DOHH2 (cell line): ENCODE data around the gene TMEM191C.

ENCODE experiments used
- H3F3A ChIP-seq: fragments of 200-600 bp; sonication (generic), shearing (Covaris generic); 2 replicates; pipeline ENCODE4 v1.6.0; 2016; ENCODE audit warnings: antibody characterized with exemption, mild to moderate bottlenecking; ENCODE audit not compliant: control insufficient read depth, insufficient read depth
- H3K27ac ChIP-seq: fragments of 200-600 bp; sonication (generic); 2 replicates; pipeline ENCODE4 v1.5.1; 2014; ENCODE audit warnings: low read depth, mild to moderate bottlenecking, low read length, moderate library complexity
- H3K27me3 ChIP-seq: fragments of 200-600 bp; sonication (generic); 2 replicates; pipeline ENCODE4 v1.6.1; 2014; ENCODE audit warnings: mild to moderate bottlenecking, low read length, mixed read lengths; ENCODE audit not compliant: control insufficient read depth
- H3K36me3 ChIP-seq: fragments of 200-600 bp; sonication (generic); 2 replicates; pipeline ENCODE4 v1.6.1; 2014; ENCODE audit warnings: mild to moderate bottlenecking, low read length, moderate library complexity, mixed read lengths; ENCODE audit not compliant: control insufficient read depth
- H3K4me1 ChIP-seq: fragments of 200-600 bp; sonication (generic); 2 replicates; pipeline ENCODE4 v1.6.1; 2014; ENCODE audit warnings: mild to moderate bottlenecking, low read length, mixed read lengths; ENCODE audit not compliant: control insufficient read depth
- H3K4me2 ChIP-seq: fragments of 200-600 bp; sonication (generic); 2 replicates; pipeline ENCODE4 v1.6.0; 2014; ENCODE audit warnings: mild to moderate bottlenecking, low read length, moderate library complexity
- H3K4me3 ChIP-seq: fragments of 200-600 bp; sonication (generic); 2 replicates; pipeline ENCODE4 v1.5.1; 2014; ENCODE audit warnings: mild to moderate bottlenecking, low read length, mixed read lengths
- H3K79me2 ChIP-seq: fragments of 200-600 bp; sonication (generic); 2 replicates; pipeline ENCODE4 v1.6.1; 2014; ENCODE audit warnings: mild to moderate bottlenecking, low read length, mixed read lengths; ENCODE audit not compliant: control insufficient read depth
- H3K9me2 ChIP-seq: fragments of 200-600 bp; sonication (generic); replicated peaks from 2 replicates; pipeline ENCODE4 v1.6.1; 2014; ENCODE audit warnings: mild to moderate bottlenecking, low read length, mixed read lengths; ENCODE audit not compliant: control insufficient read depth
- H3K9me3 ChIP-seq: fragments of 200-600 bp; sonication (generic); 2 replicates; pipeline ENCODE4 v1.6.1; 2014; ENCODE audit warnings: antibody characterized with exemption, low read length, mixed read lengths; ENCODE audit not compliant: control insufficient read depth, insufficient read depth
- H4K20me1 ChIP-seq: fragments of 200-600 bp; sonication (generic); 2 replicates; pipeline ENCODE4 v1.6.0; 2014; ENCODE audit warnings: low read depth, mild to moderate bottlenecking, antibody characterized with exemption, low read length, moderate library complexity; ENCODE audit not compliant: control insufficient read depth, insufficient read depth
- EZH2phosphoT487 ChIP-seq: fragments of 200-600 bp; sonication (generic); IDR thresholded peaks from 2 replicates; pipeline ENCODE4 v1.6.1; 2017; ENCODE audit warnings: borderline replicate concordance, mild to moderate bottlenecking, antibody characterized with exemption, low read length, moderate library complexity, mixed read lengths
- TF ChIP-seq, protein P1 (sequence below): fragments of 200-600 bp; sonication (generic); IDR thresholded peaks from one replicate; pipeline ENCODE4 v1.5.1; 2014; ENCODE audit warnings: antibody characterized with exemption, mild to moderate bottlenecking, low read depth, low read length; ENCODE audit not compliant: poor library complexity, severe bottlenecking

TMEM191C gene

DNA sequence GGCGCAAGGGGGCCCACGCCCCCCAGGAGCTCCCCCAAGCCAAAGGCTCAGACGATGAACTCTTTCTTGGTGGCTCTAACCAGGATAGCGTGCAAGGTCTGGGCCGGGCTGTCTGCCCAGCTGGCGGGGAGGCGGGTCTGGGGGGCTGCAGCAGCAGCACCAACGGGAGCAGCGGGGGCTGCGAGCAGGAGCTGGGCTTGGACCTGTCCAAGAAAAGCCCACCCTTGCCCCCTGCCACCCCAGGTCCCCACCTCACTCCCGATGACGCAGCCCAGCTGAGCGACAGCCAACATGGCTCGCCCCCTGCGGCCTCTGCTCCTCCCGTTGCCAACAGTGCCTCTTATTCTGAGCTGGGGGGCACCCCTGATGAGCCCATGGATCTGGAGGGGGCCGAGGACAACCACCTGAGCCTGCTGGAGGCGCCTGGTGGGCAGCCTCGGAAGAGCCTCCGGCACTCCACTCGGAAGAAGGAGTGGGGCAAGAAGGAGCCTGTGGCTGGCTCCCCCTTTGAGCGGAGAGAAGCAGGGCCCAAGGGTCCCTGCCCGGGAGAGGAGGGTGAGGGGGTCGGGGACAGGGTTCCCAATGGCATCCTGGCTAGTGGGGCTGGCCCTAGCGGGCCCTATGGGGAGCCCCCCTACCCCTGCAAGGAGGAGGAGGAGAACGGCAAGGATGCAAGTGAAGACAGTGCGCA, 21.6 kb upstream of the TMEM191C start:
- no peak for TF ChIP-seq EZH2phosphoT487
- TF ChIP-seq, protein P1, sequence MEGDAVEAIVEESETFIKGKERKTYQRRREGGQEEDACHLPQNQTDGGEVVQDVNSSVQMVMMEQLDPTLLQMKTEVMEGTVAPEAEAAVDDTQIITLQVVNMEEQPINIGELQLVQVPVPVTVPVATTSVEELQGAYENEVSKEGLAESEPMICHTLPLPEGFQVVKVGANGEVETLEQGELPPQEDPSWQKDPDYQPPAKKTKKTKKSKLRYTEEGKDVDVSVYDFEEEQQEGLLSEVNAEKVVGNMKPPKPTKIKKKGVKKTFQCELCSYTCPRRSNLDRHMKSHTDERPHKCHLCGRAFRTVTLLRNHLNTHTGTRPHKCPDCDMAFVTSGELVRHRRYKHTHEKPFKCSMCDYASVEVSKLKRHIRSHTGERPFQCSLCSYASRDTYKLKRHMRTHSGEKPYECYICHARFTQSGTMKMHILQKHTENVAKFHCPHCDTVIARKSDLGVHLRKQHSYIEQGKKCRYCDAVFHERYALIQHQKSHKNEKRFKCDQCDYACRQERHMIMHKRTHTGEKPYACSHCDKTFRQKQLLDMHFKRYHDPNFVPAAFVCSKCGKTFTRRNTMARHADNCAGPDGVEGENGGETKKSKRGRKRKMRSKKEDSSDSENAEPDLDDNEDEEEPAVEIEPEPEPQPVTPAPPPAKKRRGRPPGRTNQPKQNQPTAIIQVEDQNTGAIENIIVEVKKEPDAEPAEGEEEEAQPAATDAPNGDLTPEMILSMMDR, result no peak
- peaks cover 9% of the 10 kb centered on the region; the same call in 1 of the 2 replicates for H3K36me3 ChIP-seq

DNA sequence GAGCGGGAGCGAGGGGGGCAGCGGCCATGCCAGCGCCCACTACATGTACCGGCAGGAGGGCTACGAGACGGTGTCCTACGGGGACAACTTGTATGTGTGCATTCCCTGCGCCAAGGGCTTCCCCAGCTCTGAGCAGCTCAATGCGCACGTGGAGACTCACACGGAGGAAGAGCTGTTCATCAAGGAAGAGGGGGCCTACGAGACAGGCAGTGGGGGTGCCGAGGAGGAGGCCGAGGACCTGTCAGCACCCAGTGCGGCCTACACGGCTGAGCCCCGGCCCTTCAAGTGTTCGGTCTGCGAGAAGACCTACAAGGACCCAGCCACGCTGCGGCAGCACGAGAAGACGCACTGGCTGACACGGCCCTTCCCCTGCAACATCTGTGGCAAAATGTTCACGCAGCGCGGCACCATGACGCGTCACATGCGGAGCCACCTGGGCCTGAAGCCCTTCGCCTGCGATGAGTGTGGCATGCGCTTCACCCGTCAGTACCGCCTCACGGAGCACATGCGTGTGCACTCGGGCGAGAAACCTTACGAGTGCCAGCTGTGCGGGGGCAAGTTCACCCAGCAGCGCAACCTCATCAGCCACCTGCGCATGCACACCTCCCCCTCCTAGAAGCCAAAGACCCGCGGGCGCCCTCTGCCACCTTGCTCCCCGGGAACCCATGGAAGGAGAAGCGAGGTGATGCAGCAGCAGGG, 20.9 kb upstream of the TMEM191C start:
- no peaks in the 10 kb centered on the region for H3K9me3 ChIP-seq
- H3K36me3 ChIP-seq, result peaks cover 9% of the 10 kb centered on the region; the same call in 1 of the 2 replicates
- H3K27ac ChIP-seq, result no peak overlapping the region
- H3K4me3 ChIP-seq, result no peak overlapping the region
- no peaks in the 10 kb centered on the region for H3F3A ChIP-seq
- H3K9me2 ChIP-seq, result no peaks in the 10 kb centered on the region
- TF ChIP-seq, protein P1, result no peak
- TF ChIP-seq EZH2phosphoT487, result no peak
- H3K27me3 ChIP-seq, result no peaks in the 10 kb centered on the region
- H3K79me2 ChIP-seq, result no peaks in the 10 kb centered on the region
- H4K20me1 ChIP-seq, result no peaks in the 10 kb centered on the region
- no peaks in the 10 kb centered on the region for H3K4me1 ChIP-seq
- H3K4me2 ChIP-seq, result no peak overlapping the region

More for the DNA sequence above, 21.6 kb upstream of the TMEM191C start:
- H3F3A ChIP-seq, result no peaks in the 10 kb centered on the region
- no peaks in the 10 kb centered on the region for H3K9me2 ChIP-seq
- H3K27me3 ChIP-seq, result no peaks in the 10 kb centered on the region
- H4K20me1 ChIP-seq, result no peaks in the 10 kb centered on the region
- no peaks in the 10 kb centered on the region for H3K9me3 ChIP-seq
- no peaks in the 10 kb centered on the region for H3K79me2 ChIP-seq
- H3K4me3 ChIP-seq, result no peak overlapping the region
- H3K4me1 ChIP-seq, result no peaks in the 10 kb centered on the region
- no peak overlapping the region for H3K27ac ChIP-seq
- H3K4me2 ChIP-seq, result no peak overlapping the region

DNA sequence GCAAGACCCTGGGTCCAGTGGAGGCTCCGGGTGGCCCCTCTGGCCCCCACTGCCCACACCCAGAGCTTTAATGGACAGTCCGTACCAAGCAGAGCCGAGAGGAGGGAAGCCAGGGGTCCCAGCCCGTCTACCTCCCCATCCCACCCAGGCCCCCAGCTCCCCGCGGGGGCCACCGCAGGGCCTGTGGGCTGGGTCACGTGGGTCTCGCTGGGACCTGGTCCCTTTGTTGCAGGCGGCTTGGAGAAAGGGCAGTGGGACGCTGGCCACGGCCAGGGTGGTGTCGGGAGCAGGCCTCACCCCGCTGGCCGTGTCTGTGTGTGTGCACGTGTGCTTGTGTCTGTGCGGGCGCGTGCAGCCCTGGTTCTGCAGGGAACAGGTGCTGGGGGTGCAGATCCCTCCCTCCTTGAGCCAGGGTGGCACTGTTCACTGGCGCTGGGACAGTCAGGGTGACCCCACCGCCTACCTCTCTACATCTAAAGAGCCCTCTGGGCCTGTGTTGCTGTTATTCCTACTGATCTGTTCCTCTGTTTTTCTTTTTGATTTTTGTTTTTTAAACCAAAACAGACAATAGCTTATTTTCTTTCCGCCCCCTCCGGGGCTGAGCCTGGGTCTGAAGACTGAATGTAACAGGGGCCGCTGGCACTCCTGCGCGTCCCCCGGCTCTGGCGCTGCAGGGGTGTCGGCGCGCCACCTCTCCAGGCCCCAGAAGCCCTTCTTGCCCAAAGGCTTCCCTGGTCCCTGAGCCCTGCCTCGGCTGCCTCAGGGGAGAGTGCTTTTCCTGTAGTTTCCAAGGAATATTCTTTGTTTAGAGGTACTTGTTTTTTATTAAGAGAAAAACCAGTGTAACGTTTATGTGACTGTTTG, 20.1 kb upstream of the TMEM191C start:
- no peaks in the 10 kb centered on the region for H3K27me3 ChIP-seq

More for the DNA sequence above, 20.1 kb upstream of the TMEM191C start:
- Histone ChIP-seq H3K27ac (no peak overlapping the region), H3K4me3 (no peak overlapping the region), H3K4me1 (no peaks in the 10 kb centered on the region), H3K9me3 (no peaks in the 10 kb centered on the region), H4K20me1 (no peaks in the 10 kb centered on the region), H3K4me2 (no peak overlapping the region), H3F3A (no peaks in the 10 kb centered on the region), H3K36me3 (peaks cover 9% of the 10 kb centered on the region; the same call in 1 of the 2 replicates), H3K79me2 (no peaks in the 10 kb centered on the region), H3K9me2 (no peaks in the 10 kb centered on the region)
- TF ChIP-seq EZH2phosphoT487, result no peak
- TF ChIP-seq, protein P1, result no peak
